Measurements from ENCODE around the gene KCNT2. TPM values are rescaled to one million over a fixed set of nuclear protein-coding genes. Genes with fewer than 3 reads are reported as not detected.

The KCNT2 gene
- polyA plus RNA-seq, 3 donors: 0.12 to 1.3 (median 0.33) TPM

- 87 to 94% (median 94%) methylated on average over 4 of the region's 4 CpGs for WGBS, 3 donors
These were observed 226.7 kb downstream of the KCNT2 start for GRCh38 chr1:196381544-196381943.

GRCh38 chr1:196380316-196380715 is 227.9 kb downstream of the KCNT2 start:
- H3K27ac ChIP-seq (ENCODE audit: low read depth, low read length): no peak overlapping the region
- WGBS, 3 donors: 22 to 37% (median 35%) methylated on average over 1 of the region's 1 CpG

More at GRCh38 chr1:196381544-196381943, 226.7 kb downstream of the KCNT2 start:
- H3K27ac ChIP-seq (ENCODE audit: low read depth, low read length): no peak overlapping the region

GRCh38 chr1:196377811-196378210 is 230.4 kb downstream of the KCNT2 start:
- WGBS, 3 donors: 71 to 84% (median 83%) methylated on average over 3 of the region's 3 CpGs
- H3K27ac ChIP-seq (ENCODE audit: low read depth, low read length): no peak overlapping the region

GRCh38 chr1:196376630-196377328 is 231.5 kb downstream of the KCNT2 start:
- H3K27ac ChIP-seq (ENCODE audit: low read depth, low read length): no peak overlapping the region
- WGBS, 3 donors: 54 to 76% (median 73%) methylated on average over 4 of the region's 4 CpGs

- no peak overlapping the region for H3K27ac ChIP-seq (ENCODE audit: low read depth, low read length)
- 53 to 67% (median 63%) methylated on average over 1 of the region's 1 CpG for WGBS, 3 donors
These were observed 234.4 kb downstream of the KCNT2 start for GRCh38 chr1:196373798-196374197.

- H3K27ac ChIP-seq (ENCODE audit: low read depth, low read length): no peak overlapping the region
- WGBS, 3 donors: 47 to 64% (median 63%) methylated on average over 2 of the region's 2 CpGs
These were observed 235.2 kb downstream of the KCNT2 start for GRCh38 chr1:196372896-196373536.

- WGBS, 3 donors: 89 to 91% (median 90%) methylated on average over 3 of the region's 3 CpGs
- no peak overlapping the region for H3K27ac ChIP-seq (ENCODE audit: low read depth, low read length)
These were observed 240.4 kb downstream of the KCNT2 start for GRCh38 chr1:196367838-196368237.

- H3K27ac ChIP-seq (ENCODE audit: low read depth, low read length): no peak overlapping the region
- 55 to 58% (median 57%) methylated on average over 5 of the region's 5 CpGs for WGBS, 3 donors
These were observed 241.3 kb downstream of the KCNT2 start for GRCh38 chr1:196366817-196367495.

- 76 to 92% (median 87%) methylated on average over 5 of the region's 5 CpGs for WGBS, 3 donors
- H3K27ac ChIP-seq (ENCODE audit: low read depth, low read length): no peak overlapping the region
These were observed 247.0 kb downstream of the KCNT2 start for GRCh38 chr1:196361112-196361714.

- WGBS, 3 donors: 83 to 91% (median 84%) methylated on average over 1 of the region's 1 CpG
- no peak overlapping the region for H3K27ac ChIP-seq (ENCODE audit: low read depth, low read length)
These were observed 250.3 kb downstream of the KCNT2 start for GRCh38 chr1:196357913-196358312.

- WGBS, 3 donors: 57 to 78% (median 71%) methylated on average over 3 of the region's 3 CpGs
- no peak overlapping the region for H3K27ac ChIP-seq (ENCODE audit: low read depth, low read length)
These were observed 252.9 kb downstream of the KCNT2 start for GRCh38 chr1:196355206-196355786.

GRCh38 chr1:196344453-196344852 is 263.8 kb downstream of the KCNT2 start:
- no peak overlapping the region for H3K27ac ChIP-seq (ENCODE audit: low read depth, low read length)
- 44 to 51% (median 44%) methylated on average over 2 of the region's 2 CpGs for WGBS, 3 donors

- H3K27ac ChIP-seq (ENCODE audit: low read depth, low read length): no peak overlapping the region
- WGBS, 3 donors: 77 to 86% (median 78%) methylated on average over 1 of the region's 1 CpG
These were observed 283.9 kb downstream of the KCNT2 start for GRCh38 chr1:196324345-196324744.

- 71 to 80% (median 78%) methylated on average over 3 of the region's 3 CpGs for whole genome bisulfite sequencing, 3 donors
- H3K27ac ChIP-seq (ENCODE audit: low read depth, low read length): no peak overlapping the region
These were observed 284.4 kb downstream of the KCNT2 start for GRCh38 chr1:196323869-196324268.

- WGBS, 3 donors: 79 to 89% (median 89%) methylated on average over 2 of the region's 2 CpGs
- no peak overlapping the region for H3K27ac ChIP-seq (ENCODE audit: low read depth, low read length)
These were observed 288.9 kb downstream of the KCNT2 start for GRCh38 chr1:196319301-196319700.

- WGBS, 3 donors: 57 to 79% (median 75%) methylated on average over 8 of the region's 8 CpGs
- H3K27ac ChIP-seq (ENCODE audit: low read depth, low read length): no peak overlapping the region
These were observed 290.4 kb downstream of the KCNT2 start for GRCh38 chr1:196317535-196318522.

- WGBS, 3 donors: 89 to 96% (median 91%) methylated on average over 1 of the region's 1 CpG
- H3K27ac ChIP-seq (ENCODE audit: low read depth, low read length): no peak overlapping the region
These were observed 295.5 kb downstream of the KCNT2 start for GRCh38 chr1:196312739-196313138.

- H3K27ac ChIP-seq (ENCODE audit: low read depth, low read length): no peak overlapping the region
- 44 to 61% (median 56%) methylated on average over 1 of the region's 1 CpG for WGBS, 3 donors
These were observed 298.9 kb downstream of the KCNT2 start for GRCh38 chr1:196309386-196309785.
